Right lobe of liver (tissue), 6 donors: ENCODE data around the gene KIF19. TPM values are rescaled to one million over a fixed set of nuclear protein-coding genes. Genes with fewer than 3 reads are reported as not detected.
"Not testable (repeated sequence)": the region's sequence is repeated elsewhere in the genome, so short reads cannot be mapped to it uniquely, and the experiment has no call there.

Experiments
- ATAC-seq, 4 donors: fragments of 200-7000 bp; cut with Tn5 transposase; one replicate each; pipeline ENCODE4 v1.9.1; 2020; ENCODE audit warnings: mild to moderate bottlenecking in 4 of 4, moderate library complexity in 4 of 4
- DNase-seq, 3 donors: peaks; one replicate each; pipeline ENCODE4 v3.0.0-alpha.2; 2020
- H3K27ac ChIP-seq, 3 donors: fragments of 200-600 bp; one replicate each; pipeline ENCODE4 v1.8.0; 2022
- H3K27me3 ChIP-seq, 2 donors: fragments of 200-600 bp; one replicate each; pipeline ENCODE4 v1.8.0; 2022
- H3K36me3 ChIP-seq, 4 donors: fragments of 200-600 bp; sonication (generic) in 1 of 4; one replicate each; pipeline versions ENCODE4 v1.5.1 to v1.8.0; 2017 to 2022; ENCODE audit warnings: control low read depth in 1 of 4
- H3K4me1 ChIP-seq, 4 donors: fragments of 200-600 bp; sonication (generic) in 1 of 4; one replicate each; pipeline versions ENCODE4 v1.5.1 to v1.8.0; 2017 to 2022; ENCODE audit warnings: control low read depth in 1 of 4
- H3K4me3 ChIP-seq, 3 donors: fragments of 200-600 bp; one replicate each; pipeline ENCODE4 v1.8.0; 2022
- H3K9me3 ChIP-seq, 4 donors: fragments of 200-600 bp; sonication (generic) in 1 of 4; one replicate each; pipeline versions ENCODE4 v1.5.1 to v1.8.0; 2017 to 2022; ENCODE audit warnings: control low read depth in 1 of 4
- POLR2A ChIP-seq: fragments of 450-650 bp; IDR thresholded peaks from one replicate; pipeline ENCODE4 v1.6.1; 2017; ENCODE audit warnings: antibody characterized with exemption, mild to moderate bottlenecking
- WGBS: methylation state at CpG from one replicate; pipeline ENCODE4 v1.1.6; 2018; ENCODE audit warnings: low coverage, low lambda C conversion rate; ENCODE audit not compliant: insufficient coverage; ENCODE audit errors: missing lambda C conversion rate; 5-methylcytosine and 5-hydroxymethylcytosine counted together
- intact Hi-C, 2 donors: fragments of 100-400 bp; cut with DNase I; formaldehyde crosslinking; loops; one replicate each; pipeline versions ENCODE4 v1.11.2 to v1.14.1; 2022
- total RNA-seq, 6 experiments: library from RNA; depleted of rRNA in 2 of 6; stranded (reverse); fragments of >200 nt in 2 of 6; fragmentation: NEBNext Ultra II Directional in 3 of 6; extraction: Animal tissue kit (Norgen Biotek cat#: 25700) in 3 of 6; gene quantifications; one replicate each; pipeline versions ENCODE4 v1.1.0 to v1.2.4, GENCODE V29; 2016 to 2023
- TF ChIP-seq, protein P1 (sequence below), 4 donors: fragments of 200-600 bp in 3 of 4; fragments of 450-650 bp in 1 of 4; IDR thresholded peaks; one replicate each; pipeline versions ENCODE4 v1.5.1 to v1.8.0; 2016 to 2022; ENCODE audit warnings: antibody characterized with exemption in 4 of 4, mild to moderate bottlenecking in 2 of 4
- donor health status: DM: no; HTN: yes; CAD: no.
- donor health status: DM: no; HTN: no; CAD: no.
- donor health status: DM: no; HTN: no; CAD: no.
- donor health status: DM: no; HTN: yes; CAD: no.
- donor health status: DM: no; HTN: yes; CAD: no.

The KIF19 gene
- total RNA-seq, 6 experiments from 2014 or later, result 0.31 to 1.1 (median 0.64) TPM

DNA sequence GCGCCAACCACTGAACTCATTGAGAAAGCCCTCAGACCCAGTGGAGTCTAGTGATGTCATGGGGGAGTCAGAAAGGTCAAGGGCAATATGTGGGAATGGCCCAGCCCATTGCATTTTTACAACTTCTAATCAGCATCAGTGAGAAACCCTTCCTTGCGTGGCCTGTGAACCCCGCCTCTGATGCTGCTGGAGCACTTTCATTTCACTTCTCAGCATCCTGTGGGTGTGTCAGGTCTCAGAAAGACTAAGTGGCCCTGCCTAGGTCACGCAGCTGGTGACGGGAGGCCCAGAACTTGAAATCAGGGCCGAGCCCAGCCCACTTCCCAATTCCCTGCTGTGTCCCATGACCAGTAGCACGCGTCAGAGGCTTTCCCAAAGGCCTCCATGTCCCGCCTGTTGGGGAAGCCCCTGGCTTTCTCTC lies 45.9 kb upstream of the KIF19 start:
- Histone ChIP-seq H3K4me3 (no peak overlapping the region), H3K4me1 (no peaks in the 10 kb centered on the region), H3K36me3 (no peaks in the 10 kb centered on the region), H3K9me3 (no peaks in the 10 kb centered on the region), H3K27ac (no peak overlapping the region), H3K27me3 (no peaks in the 10 kb centered on the region)
- 69% methylated on average over 3 of the region's 9 CpGs for WGBS
- TF ChIP-seq, protein P1, sequence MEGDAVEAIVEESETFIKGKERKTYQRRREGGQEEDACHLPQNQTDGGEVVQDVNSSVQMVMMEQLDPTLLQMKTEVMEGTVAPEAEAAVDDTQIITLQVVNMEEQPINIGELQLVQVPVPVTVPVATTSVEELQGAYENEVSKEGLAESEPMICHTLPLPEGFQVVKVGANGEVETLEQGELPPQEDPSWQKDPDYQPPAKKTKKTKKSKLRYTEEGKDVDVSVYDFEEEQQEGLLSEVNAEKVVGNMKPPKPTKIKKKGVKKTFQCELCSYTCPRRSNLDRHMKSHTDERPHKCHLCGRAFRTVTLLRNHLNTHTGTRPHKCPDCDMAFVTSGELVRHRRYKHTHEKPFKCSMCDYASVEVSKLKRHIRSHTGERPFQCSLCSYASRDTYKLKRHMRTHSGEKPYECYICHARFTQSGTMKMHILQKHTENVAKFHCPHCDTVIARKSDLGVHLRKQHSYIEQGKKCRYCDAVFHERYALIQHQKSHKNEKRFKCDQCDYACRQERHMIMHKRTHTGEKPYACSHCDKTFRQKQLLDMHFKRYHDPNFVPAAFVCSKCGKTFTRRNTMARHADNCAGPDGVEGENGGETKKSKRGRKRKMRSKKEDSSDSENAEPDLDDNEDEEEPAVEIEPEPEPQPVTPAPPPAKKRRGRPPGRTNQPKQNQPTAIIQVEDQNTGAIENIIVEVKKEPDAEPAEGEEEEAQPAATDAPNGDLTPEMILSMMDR (IDR thresholded peaks at IDR 0.05), result no peak
- no peak for TF ChIP-seq POLR2A
- intact Hi-C loops, result no loop called here
- peak in 3 of 4 donors; percentile 25 to 44 (median 25) for ATAC-seq
- DNase-seq, result no peak

DNA sequence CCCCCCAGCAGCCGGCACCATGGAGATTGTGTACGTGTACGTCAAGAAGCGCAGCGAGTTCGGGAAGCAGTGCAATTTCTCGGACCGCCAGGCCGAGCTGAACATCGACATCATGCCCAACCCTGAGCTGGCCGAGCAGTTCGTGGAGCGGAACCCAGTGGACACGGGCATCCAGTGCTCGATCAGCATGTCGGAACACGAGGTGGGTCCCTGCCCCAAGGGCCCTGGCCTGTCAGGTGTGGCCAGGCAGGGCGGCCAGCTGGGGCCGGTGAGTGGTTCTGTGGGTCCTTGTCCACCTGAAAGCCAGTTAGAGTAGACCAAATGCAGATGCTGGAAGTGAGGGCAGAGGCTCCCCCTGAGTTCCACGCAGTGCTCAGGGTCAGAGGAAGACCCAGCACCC lies 44.2 kb upstream of the KIF19 start:
- DNase-seq (no peak), ATAC-seq (peak in 1 of 4 donors; percentile 35)
- H3K27me3 ChIP-seq, result no peaks in the 10 kb centered on the region
- H3K27ac ChIP-seq, result no peak overlapping the region
- H3K36me3 ChIP-seq, result no peaks in the 10 kb centered on the region
- WGBS, result no CpG with 5 or more reads among the region's 20 CpGs
- intact Hi-C loops, result no loop called here
- H3K4me3 ChIP-seq, result no peak overlapping the region
- TF ChIP-seq, protein P1 (IDR thresholded peaks at IDR 0.05), result no peak
- TF ChIP-seq POLR2A, result no peak
- H3K9me3 ChIP-seq, result no peaks in the 10 kb centered on the region
- no peaks in the 10 kb centered on the region for H3K4me1 ChIP-seq

DNA sequence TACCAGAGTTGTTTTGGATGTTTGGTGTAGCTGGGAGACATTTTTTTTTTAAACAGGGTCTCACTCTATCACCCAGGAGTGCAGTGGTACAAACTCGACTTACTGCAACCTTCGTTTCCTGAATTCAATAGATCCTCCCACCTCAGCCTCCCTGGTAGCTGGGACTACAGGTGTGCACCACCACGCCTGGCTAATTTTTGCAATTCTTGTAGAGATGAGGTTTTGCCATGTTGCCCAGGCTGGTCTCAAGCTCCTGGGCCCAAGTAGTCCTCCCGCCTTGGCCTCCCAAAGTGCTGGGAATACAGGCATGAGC lies 43.8 kb upstream of the KIF19 start:
- H3K4me3 ChIP-seq, ATAC-seq, H3K4me1 ChIP-seq, H3K36me3 ChIP-seq, H3K27ac ChIP-seq, DNase-seq, H3K27me3 ChIP-seq, H3K9me3 ChIP-seq, intact Hi-C loops: not testable (repeated sequence)
- WGBS, result 53% methylated on average over 4 of the region's 4 CpGs

DNA sequence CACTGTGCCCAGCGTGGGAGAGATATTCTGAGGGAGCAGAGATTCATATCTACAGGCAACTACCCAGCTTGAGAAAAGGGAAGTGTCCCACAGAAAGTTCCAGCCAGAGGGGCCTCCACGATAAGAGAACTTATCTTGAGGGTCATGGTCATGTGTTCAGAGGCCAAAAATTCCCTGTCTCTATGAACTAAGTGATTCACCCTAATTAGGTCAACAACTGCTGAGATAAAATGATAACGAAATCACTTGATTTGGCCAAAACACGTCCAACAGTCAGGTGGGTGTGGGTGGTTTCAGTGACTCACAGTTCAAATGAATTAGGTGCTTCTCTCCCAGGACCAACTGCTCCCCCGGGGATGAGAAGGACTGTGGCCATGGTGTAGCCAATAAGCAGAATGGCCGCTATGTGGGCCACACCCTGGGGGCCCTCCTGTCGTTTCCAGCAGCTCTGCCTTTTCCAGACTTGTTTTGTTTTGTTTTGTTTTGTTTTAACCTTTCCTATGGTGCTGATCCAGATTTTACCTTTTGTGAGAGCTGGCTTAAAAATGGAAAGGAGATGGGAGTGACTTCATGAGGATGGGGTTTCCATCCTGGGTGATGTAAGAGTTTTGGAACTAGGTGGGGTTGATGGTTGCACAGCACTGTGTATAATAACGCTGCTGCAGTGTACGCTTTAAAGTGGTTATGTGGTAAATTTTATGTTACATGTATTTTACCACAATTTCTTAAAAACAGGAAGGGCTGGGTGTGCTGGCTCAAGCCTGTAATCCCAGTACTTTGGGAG lies 43.2 kb upstream of the KIF19 start:
- TF ChIP-seq, protein P1 (IDR thresholded peaks at IDR 0.05), result no peak
- TF ChIP-seq POLR2A, result no peak
- DNase-seq, result no peak
- peak in 1 of 4 donors; percentile 55 for ATAC-seq
- Histone ChIP-seq H3K4me1 (no peaks in the 10 kb centered on the region), H3K9me3 (no peaks in the 10 kb centered on the region), H3K27me3 (no peaks in the 10 kb centered on the region), H3K4me3 (no peak overlapping the region), H3K36me3 (no peaks in the 10 kb centered on the region), H3K27ac (no peak overlapping the region)
- 20% methylated on average over 9 of the region's 9 CpGs for WGBS
- intact Hi-C loops, result no loop called here

DNA sequence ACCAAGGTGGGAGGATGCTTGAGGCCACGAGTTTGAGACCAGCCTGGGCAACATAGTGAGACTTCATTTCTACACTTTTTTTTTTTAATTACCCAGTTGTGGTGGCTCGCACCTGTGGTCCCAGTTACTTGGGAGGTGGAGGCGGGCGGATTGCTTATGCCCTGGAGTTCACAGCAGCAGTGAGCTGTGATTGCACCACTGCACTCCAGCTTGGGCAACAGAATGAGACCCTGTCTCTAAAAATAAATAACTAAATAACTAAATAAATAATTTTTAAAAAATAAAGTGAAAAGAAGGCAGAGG lies 42.7 kb upstream of the KIF19 start:
- TF ChIP-seq POLR2A, result no peak
- TF ChIP-seq, protein P1 (IDR thresholded peaks at IDR 0.05), result no peak
- 56% methylated on average over 4 of the region's 4 CpGs for WGBS
- DNase-seq (no peak), ATAC-seq (no peak)
- Histone ChIP-seq H3K36me3 (no peaks in the 10 kb centered on the region), H3K4me3 (no peak overlapping the region), H3K9me3 (no peaks in the 10 kb centered on the region), H3K4me1 (no peaks in the 10 kb centered on the region), H3K27me3 (no peaks in the 10 kb centered on the region), H3K27ac (no peak overlapping the region)
- intact Hi-C loops, result no loop called here
